K562 (cell line): Measurements from ENCODE around the gene MARCHF9. TPM values are rescaled to one million over a fixed set of nuclear protein-coding genes. Genes with fewer than 3 reads are reported as not detected.

Experiments used
- HNRNPL ChIP-seq: fragments of 200-400 bp; formaldehyde crosslinking; IDR thresholded peaks from 2 replicates; pipeline ENCODE4 v1.6.1; 2017; ENCODE audit warnings: low read depth, mild to moderate bottlenecking, low read length
- HSF4 ChIP-seq: fragments of 250-450 bp; sonication (Bioruptor Pico); IDR thresholded peaks from 2 replicates; pipeline ENCODE4 v2.1.2; 2022; ENCODE audit warnings: mild to moderate bottlenecking, moderate library complexity, borderline replicate concordance
- KDM5B ChIP-seq: fragments of 200-600 bp; sonication (generic); IDR thresholded peaks from 2 replicates; pipeline ENCODE4 v1.6.1; 2012; ENCODE audit warnings: low read depth, mild to moderate bottlenecking, moderate library complexity, low read length, control low read depth, inconsistent platforms; ENCODE audit not compliant: insufficient replicate concordance
- PRDM10 ChIP-seq: fragments of 450-650 bp; IDR thresholded peaks from 2 replicates; pipeline ENCODE4 v1.6.1; 2018; ENCODE audit not compliant: partially characterized antibody
- polyA plus RNA-seq, 8 experiments: library from polyadenylated mRNA; depleted of rRNA in 4 of 8; stranded (reverse) in 5 of 8; unstranded in 3 of 8; fragments of >200 nt; fragmentation: Nextera tagmentation in 2 of 8; fragmentation: Illumina TruSeq in 1 of 8; extraction: Ambion mirVana in 2 of 8; extraction: Trizol in 1 of 8; gene quantifications; 2 replicates each; pipeline versions ENCODE4 v1.2.1 to v1.2.3, GENCODE V29; 2011 to 2014; ENCODE audit warnings: inconsistent platforms in 1 of 8, missing spikeins in 1 of 8
- total RNA-seq, 7 experiments: library from RNA; depleted of rRNA in 6 of 7; stranded (reverse); fragments of >200 nt in 6 of 7; fragmentation: Illumina TruSeq in 2 of 7; extraction: Trizol in 2 of 7; gene quantifications; 2 replicates each; pipeline versions ENCODE4 v1.2.1 to v1.2.3, GENCODE V29; 2011 to 2021; ENCODE audit warnings: low replicate concordance in 1 of 7
- TF ChIP-seq, protein P1 (sequence below): fragments of 450-650 bp; IDR thresholded peaks from 2 replicates; pipeline ENCODE4 v1.6.1; 2017; ENCODE audit warnings: antibody characterized with exemption, mild to moderate bottlenecking

The MARCHF9 gene
- total and polyA plus RNA-seq, 9 of the 15 experiments (the other 6 are each of a cell fraction or from before 2014, with no cell fraction given), result 0.80 to 12.4 (median 6.2) TPM

DNA sequence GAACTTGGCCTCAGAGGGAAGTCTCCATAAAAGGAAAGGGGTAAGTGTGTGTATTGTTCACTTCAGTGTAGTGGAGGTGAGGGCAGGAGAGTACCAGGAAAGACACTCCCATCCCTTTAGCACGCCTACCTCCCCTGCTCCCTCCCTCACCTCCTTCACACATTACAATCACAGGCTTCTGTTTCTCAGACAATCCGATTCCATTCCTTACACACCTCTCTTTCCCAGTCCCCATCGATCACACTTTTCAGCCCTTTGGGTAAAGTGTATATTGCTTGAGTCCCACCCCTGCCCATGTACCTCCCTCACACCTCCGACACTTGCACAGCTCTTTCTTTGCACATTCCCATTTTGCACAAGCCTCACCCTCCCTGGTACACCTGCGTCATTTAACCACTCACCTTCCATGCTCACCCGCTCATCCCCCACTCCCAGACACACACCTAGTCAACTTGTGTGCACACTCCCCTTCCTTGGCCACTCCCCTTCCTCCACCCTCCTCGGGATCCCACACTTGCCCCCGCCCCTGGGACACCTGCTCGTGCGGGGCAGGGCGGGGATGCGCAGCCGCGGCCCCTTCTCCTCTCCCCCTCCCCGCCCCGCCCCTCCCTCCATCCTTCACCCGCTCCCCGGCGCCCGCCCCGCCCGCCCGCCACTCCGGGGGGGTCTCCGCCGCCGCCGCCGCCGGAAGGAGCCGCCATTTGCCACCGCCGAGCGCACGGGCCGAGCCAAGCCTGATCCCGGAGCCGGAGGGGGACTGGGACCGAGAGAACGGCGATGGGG, at the start of gene MARCHF9 (continued):
- TF ChIP-seq, protein P1, sequence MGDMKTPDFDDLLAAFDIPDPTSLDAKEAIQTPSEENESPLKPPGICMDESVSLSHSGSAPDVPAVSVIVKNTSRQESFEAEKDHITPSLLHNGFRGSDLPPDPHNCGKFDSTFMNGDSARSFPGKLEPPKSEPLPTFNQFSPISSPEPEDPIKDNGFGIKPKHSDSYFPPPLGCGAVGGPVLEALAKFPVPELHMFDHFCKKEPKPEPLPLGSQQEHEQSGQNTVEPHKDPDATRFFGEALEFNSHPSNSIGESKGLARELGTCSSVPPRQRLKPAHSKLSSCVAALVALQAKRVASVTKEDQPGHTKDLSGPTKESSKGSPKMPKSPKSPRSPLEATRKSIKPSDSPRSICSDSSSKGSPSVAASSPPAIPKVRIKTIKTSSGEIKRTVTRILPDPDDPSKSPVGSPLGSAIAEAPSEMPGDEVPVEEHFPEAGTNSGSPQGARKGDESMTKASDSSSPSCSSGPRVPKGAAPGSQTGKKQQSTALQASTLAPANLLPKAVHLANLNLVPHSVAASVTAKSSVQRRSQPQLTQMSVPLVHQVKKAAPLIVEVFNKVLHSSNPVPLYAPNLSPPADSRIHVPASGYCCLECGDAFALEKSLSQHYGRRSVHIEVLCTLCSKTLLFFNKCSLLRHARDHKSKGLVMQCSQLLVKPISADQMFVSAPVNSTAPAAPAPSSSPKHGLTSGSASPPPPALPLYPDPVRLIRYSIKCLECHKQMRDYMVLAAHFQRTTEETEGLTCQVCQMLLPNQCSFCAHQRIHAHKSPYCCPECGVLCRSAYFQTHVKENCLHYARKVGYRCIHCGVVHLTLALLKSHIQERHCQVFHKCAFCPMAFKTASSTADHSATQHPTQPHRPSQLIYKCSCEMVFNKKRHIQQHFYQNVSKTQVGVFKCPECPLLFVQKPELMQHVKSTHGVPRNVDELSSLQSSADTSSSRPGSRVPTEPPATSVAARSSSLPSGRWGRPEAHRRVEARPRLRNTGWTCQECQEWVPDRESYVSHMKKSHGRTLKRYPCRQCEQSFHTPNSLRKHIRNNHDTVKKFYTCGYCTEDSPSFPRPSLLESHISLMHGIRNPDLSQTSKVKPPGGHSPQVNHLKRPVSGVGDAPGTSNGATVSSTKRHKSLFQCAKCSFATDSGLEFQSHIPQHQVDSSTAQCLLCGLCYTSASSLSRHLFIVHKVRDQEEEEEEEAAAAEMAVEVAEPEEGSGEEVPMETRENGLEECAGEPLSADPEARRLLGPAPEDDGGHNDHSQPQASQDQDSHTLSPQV, result no peak
- TF ChIP-seq KDM5B (peak; percentile 41), HNRNPL (no peak), PRDM10 (peak; percentile 59), HSF4 (CRISPR knock-in tag) (no peak)
